K562 (cell line): Measurements from ENCODE around the gene HIPK2. TPM values are rescaled to one million over a fixed set of nuclear protein-coding genes. Genes with fewer than 3 reads are reported as not detected.

Source experiments
- CC2D1A ChIP-seq: fragments of 450-650 bp; IDR thresholded peaks from 2 replicates; pipeline ENCODE4 v1.6.1; 2017; ENCODE audit warnings: mild to moderate bottlenecking
- DPF2 ChIP-seq: fragments of 450-650 bp; IDR thresholded peaks from 2 replicates; pipeline ENCODE4 v1.6.1; 2016
- JUND ChIP-seq, 2 experiments: IDR thresholded peaks; 2 replicates in 1 of 2; 3 replicates in 1 of 2; pipeline ENCODE4 v1.6.1; 2011; ENCODE audit warnings: borderline replicate concordance in 2 of 2, low read depth in 2 of 2, low read length in 2 of 2, improper control_type of control experiment in 1 of 2, missing biosample characterization in 1 of 2, missing genetic modification characterization in 1 of 2, missing genetic modification reagents in 1 of 2
- MEF2D ChIP-seq: conservative IDR thresholded peaks from 2 replicates; pipeline ENCODE4 v1.6.1; 2016; ENCODE audit warnings: low read depth, missing genetic modification characterization, missing compliant biosample characterization
- POLR2A ChIP-seq: fragments of 450-650 bp; conservative IDR thresholded peaks from 2 replicates; pipeline ENCODE4 v1.6.1; 2016
- PRPF4 ChIP-seq: fragments of 200-400 bp; formaldehyde crosslinking; IDR thresholded peaks from one replicate; pipeline ENCODE4 v1.6.1; 2017; ENCODE audit warnings: low read length, low read depth, mild to moderate bottlenecking; ENCODE audit not compliant: insufficient read depth, poor library complexity, severe bottlenecking
- polyA plus RNA-seq, 8 experiments: library from polyadenylated mRNA; depleted of rRNA in 4 of 8; stranded (reverse) in 5 of 8; unstranded in 3 of 8; fragments of >200 nt; fragmentation: Nextera tagmentation in 2 of 8; fragmentation: Illumina TruSeq in 1 of 8; extraction: Ambion mirVana in 2 of 8; extraction: Trizol in 1 of 8; gene quantifications; 2 replicates each; pipeline versions ENCODE4 v1.2.1 to v1.2.3, GENCODE V29; 2011 to 2014; ENCODE audit warnings: inconsistent platforms in 1 of 8, missing spikeins in 1 of 8
- total RNA-seq, 7 experiments: library from RNA; depleted of rRNA in 6 of 7; stranded (reverse); fragments of >200 nt in 6 of 7; fragmentation: Illumina TruSeq in 2 of 7; extraction: Trizol in 2 of 7; gene quantifications; 2 replicates each; pipeline versions ENCODE4 v1.2.1 to v1.2.3, GENCODE V29; 2011 to 2021; ENCODE audit warnings: low replicate concordance in 1 of 7
- TF ChIP-seq, protein P1 (sequence below): fragments of 250-450 bp; sonication (Bioruptor Pico); IDR thresholded peaks from 2 replicates; pipeline ENCODE4 v1.5.1; 2021; ENCODE audit warnings: mild to moderate bottlenecking
- TF ChIP-seq, protein P2 (sequence below): fragments of 450-650 bp; formaldehyde crosslinking; IDR thresholded peaks from 2 replicates; pipeline ENCODE4 v1.4.0; 2020; ENCODE audit warnings: mild to moderate bottlenecking, mixed read lengths
- TF ChIP-seq, protein P3 (sequence below), 2 experiments: fragments of 250-450 bp in 1 of 2; fragments of 450-650 bp in 1 of 2; sonication (Bioruptor Pico) in 1 of 2; IDR thresholded peaks; 2 replicates each; pipeline versions ENCODE4 v1.6.1 to v1.8.0; 2016 to 2021; ENCODE audit warnings: mild to moderate bottlenecking in 2 of 2, moderate library complexity in 2 of 2, missing compliant biosample characterization in 1 of 2, missing genetic modification characterization in 1 of 2
- TF ChIP-seq, protein P4 (sequence below): fragments of 250-450 bp; sonication (Bioruptor Pico); IDR thresholded peaks from 2 replicates; pipeline ENCODE4 v1.5.0; 2020; ENCODE audit warnings: mild to moderate bottlenecking, borderline replicate concordance

Gene HIPK2
- total and polyA plus RNA-seq, 9 of the 15 experiments (the other 6 are each of a cell fraction or from before 2014, with no cell fraction given), result 0.69 to 19.8 (median 5.1) TPM

DNA sequence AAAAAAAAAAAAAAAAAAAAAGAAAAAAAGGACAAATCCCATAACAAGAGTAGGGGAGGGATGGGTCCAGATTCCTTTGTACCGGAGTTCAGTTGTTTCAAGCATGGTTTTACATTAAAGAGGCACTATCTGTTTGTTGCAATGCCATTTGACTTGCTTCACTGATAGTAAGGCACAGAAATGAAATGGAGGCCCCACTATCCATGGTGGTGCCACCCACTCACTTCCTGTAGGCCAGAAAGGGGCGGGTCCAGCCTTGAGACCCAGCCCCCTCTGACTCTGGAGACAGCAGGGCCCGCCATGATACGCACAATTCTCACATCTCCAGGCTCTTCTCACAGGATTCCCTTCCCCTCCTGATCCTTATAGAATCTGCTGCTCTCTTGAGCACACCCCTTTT lies 154.3 kb downstream of the HIPK2 start (continued):
- TF ChIP-seq, protein P1, sequence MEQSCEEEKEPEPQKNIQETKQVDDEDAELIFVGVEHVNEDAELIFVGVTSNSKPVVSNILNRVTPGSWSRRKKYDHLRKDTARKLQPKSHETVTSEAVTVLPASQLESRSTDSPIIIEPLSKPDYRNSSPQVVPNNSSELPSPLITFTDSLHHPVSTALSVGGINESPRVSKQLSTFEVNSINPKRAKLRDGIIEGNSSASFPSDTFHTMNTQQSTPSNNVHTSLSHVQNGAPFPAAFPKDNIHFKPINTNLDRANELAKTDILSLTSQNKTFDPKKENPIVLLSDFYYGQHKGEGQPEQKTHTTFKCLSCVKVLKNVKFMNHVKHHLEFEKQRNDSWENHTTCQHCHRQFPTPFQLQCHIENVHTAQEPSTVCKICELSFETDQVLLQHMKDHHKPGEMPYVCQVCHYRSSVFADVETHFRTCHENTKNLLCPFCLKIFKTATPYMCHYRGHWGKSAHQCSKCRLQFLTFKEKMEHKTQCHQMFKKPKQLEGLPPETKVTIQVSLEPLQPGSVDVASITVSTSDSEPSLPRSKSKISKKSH (CRISPR knock-in tag), result no peak
- TF ChIP-seq, protein P2, sequence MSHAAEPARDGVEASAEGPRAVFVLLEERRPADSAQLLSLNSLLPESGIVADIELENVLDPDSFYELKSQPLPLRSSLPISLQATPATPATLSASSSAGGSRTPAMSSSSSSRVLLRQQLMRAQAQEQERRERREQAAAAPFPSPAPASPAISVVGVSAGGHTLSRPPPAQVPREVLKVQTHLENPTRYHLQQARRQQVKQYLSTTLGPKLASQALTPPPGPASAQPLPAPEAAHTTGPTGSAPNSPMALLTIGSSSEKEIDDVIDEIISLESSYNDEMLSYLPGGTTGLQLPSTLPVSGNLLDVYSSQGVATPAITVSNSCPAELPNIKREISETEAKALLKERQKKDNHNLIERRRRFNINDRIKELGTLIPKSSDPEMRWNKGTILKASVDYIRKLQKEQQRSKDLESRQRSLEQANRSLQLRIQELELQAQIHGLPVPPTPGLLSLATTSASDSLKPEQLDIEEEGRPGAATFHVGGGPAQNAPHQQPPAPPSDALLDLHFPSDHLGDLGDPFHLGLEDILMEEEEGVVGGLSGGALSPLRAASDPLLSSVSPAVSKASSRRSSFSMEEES (CRISPR knock-in tag), result no peak
- TF ChIP-seq POLR2A, result 0 out of 2 replicates have a peak, but pooled peaks have one; percentile 39
- no peak for TF ChIP-seq CC2D1A
- no peak for TF ChIP-seq PRPF4
- 0 out of 2 replicates have a peak, but pooled peaks have one; percentile 21 for TF ChIP-seq DPF2
- TF ChIP-seq, protein P3, sequence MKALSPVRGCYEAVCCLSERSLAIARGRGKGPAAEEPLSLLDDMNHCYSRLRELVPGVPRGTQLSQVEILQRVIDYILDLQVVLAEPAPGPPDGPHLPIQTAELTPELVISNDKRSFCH (CRISPR knock-in tag; IDR thresholded peaks at IDR 0.05), result no peak
- TF ChIP-seq, protein P3 (tag; IDR thresholded peaks at IDR 0.05), result no peak
- TF ChIP-seq, protein P4, sequence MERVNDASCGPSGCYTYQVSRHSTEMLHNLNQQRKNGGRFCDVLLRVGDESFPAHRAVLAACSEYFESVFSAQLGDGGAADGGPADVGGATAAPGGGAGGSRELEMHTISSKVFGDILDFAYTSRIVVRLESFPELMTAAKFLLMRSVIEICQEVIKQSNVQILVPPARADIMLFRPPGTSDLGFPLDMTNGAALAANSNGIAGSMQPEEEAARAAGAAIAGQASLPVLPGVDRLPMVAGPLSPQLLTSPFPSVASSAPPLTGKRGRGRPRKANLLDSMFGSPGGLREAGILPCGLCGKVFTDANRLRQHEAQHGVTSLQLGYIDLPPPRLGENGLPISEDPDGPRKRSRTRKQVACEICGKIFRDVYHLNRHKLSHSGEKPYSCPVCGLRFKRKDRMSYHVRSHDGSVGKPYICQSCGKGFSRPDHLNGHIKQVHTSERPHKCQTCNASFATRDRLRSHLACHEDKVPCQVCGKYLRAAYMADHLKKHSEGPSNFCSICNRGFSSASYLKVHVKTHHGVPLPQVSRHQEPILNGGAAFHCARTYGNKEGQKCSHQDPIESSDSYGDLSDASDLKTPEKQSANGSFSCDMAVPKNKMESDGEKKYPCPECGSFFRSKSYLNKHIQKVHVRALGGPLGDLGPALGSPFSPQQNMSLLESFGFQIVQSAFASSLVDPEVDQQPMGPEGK (CRISPR knock-in tag), result no peak
- TF ChIP-seq JUND (IDR thresholded peaks at IDR 0.05; ENCODE audit: borderline replicate concordance, low read depth, low read length), result no peak
- TF ChIP-seq JUND (tag; IDR thresholded peaks at IDR 0.05; ENCODE audit: borderline replicate concordance, low read depth, low read length), result no peak
- TF ChIP-seq MEF2D (tag), result no peak
